Measurements from ENCODE around the gene CLEC2L. TPM values are rescaled to one million over a fixed set of nuclear protein-coding genes. Genes with fewer than 3 reads are reported as not detected.

Gene CLEC2L
- total RNA-seq, 1 donor from 2014 or later: not detected

DNA sequence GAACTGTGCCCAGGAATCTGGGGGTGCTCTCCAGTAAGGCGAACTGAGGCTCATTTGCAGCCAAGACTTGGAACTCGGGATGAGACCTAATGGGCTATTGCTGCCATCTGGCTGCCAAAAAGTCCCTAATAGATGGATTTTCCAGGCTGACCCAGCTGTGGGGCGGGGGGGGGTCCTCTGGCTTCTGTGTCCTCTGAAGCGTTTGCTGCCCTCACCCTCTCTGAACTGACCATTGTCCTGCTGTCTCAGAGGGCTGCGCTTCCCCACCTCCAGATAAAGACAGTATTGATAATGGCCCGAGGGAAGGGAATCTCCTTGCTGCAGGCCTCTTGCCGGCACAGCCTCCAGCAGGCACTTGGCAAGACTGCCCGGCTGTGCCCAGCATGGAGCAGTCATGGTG, 46.6 kb downstream of the CLEC2L start:
- intact Hi-C loops (cut with DNase I): no loop called here
- ATAC-seq: no peak
- DNase-seq (ENCODE audit: missing footprints): no peak

DNA sequence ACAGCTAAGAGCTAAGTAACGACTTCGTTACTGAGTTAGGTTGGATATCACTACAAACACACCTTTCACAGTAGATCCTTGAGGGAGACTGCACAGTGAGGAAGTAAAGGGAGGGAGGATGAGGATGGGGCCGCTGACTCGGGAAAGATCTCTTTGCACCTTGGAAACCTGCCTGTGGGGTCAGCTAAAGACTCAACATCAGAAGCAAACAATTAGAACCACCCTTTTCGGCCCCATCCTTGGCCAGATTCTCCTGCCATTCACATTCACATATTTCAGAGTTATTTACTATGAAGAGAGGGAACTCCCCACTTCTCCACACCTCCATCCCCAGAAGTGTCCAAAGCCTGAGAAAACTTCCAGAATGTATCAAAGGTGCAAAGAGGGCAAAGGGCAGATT, 47.1 kb downstream of the CLEC2L start:
- intact Hi-C loops (cut with DNase I): no loop called here

DNA sequence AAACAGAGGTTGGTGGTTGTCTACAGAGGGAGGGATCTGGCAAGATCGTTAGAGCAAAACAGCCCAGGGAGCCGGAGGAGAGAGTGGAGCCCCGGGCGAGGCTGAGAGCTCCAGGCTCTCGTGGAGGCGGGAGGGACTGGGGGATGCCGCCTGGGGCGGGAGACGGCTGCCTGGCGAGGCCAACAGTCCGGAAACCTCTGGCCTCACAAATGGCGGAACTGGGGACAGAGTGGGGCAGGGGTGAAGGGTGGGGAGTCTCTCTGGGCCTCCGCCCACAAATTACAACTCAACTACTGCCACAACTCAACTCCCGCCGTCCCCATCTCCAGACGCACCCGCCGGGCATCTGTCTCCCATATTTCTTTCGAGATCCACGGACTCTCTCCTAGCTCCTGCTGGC, 47.7 kb downstream of the CLEC2L start:
- ATAC-seq: no peak
- intact Hi-C loops (cut with DNase I): no loop called here
- DNase-seq (ENCODE audit: missing footprints): no peak

More for the DNA sequence above, 47.1 kb downstream of the CLEC2L start:
- no peak for DNase-seq (ENCODE audit: missing footprints)
- ATAC-seq: no peak

DNA sequence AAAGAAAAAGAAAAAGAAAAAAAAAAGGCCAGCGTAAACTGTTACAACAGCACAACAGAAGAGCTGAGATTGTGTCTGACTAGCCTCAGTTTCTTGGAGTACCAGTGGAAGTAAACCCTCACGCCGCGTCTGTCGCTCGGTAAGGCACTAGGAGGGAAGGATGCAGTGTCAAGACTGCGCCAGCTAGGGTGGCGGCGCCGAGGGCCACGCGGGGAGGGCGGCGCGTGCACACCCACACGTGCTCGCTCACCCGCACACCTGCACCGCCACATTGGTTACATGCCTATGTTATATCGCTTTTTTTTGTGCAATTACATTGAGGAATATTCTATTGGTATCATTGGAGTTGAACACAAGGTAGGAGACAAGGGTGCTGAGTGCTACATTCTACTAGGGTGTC, 48.2 kb downstream of the CLEC2L start:
- DNase-seq (ENCODE audit: missing footprints): no peak
- intact Hi-C loops (cut with DNase I): no loop called here

GRCh38 chr7:139572071-139572470, 48.6 kb downstream of the CLEC2L start:
- no peak for ATAC-seq
- intact Hi-C loops (cut with DNase I): no loop called here
- DNase-seq (ENCODE audit: missing footprints): no peak

More for the DNA sequence above, 48.2 kb downstream of the CLEC2L start:
- ATAC-seq: no peak

- DNase-seq (ENCODE audit: missing footprints) (no peak), ATAC-seq (no peak)
- intact Hi-C loops (cut with DNase I): no loop called here
These were observed 49.4 kb downstream of the CLEC2L start for GRCh38 chr7:139572704-139573385.

DNA sequence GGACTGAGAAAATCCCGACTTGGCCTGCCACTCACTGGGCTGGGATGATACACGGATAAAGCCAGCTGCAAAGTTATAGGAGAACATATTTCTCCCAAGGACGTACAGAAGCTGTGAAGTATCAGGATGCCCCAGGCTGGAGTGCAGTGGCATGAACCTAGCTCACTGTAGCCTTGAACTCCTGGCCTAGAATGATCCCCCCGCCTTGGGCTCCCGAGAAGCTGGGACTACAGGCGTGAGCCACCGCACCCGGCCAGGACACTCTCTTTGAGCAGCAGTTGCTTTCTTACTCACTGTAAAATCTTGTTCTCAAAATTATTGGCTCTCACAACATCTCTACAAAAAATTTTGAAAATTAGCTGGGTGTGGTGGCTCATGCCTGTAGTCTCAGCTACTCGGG, 50.4 kb downstream of the CLEC2L start:
- DNase-seq (ENCODE audit: missing footprints) (no peak), ATAC-seq (no peak)
- intact Hi-C loops (cut with DNase I): no loop called here

- DNase-seq (ENCODE audit: missing footprints) (no peak), ATAC-seq (peak; percentile 91)
- intact Hi-C loops (cut with DNase I): no loop called here
These were observed 51.3 kb downstream of the CLEC2L start for GRCh38 chr7:139574618-139575337.

GRCh38 chr7:139575338-139575680, 51.8 kb downstream of the CLEC2L start:
- DNase-seq (ENCODE audit: missing footprints): no peak
- ATAC-seq: no peak
- intact Hi-C loops (cut with DNase I): no loop called here

- ATAC-seq (no peak), DNase-seq (ENCODE audit: missing footprints) (no peak)
- intact Hi-C loops (cut with DNase I): no loop called here
These were observed 52.9 kb downstream of the CLEC2L start for GRCh38 chr7:139576179-139576973.

- DNase-seq (ENCODE audit: missing footprints): no peak
- intact Hi-C loops (cut with DNase I): no loop called here
These were observed 57.0 kb downstream of the CLEC2L start for GRCh38 chr7:139580435-139580834.

GRCh38 chr7:139582130-139582650, 58.7 kb downstream of the CLEC2L start:
- DNase-seq (ENCODE audit: missing footprints): no peak
- intact Hi-C loops (cut with DNase I): no loop called here
- ATAC-seq: no peak

More at GRCh38 chr7:139580435-139580834, 57.0 kb downstream of the CLEC2L start:
- ATAC-seq: no peak

GRCh38 chr7:139582671-139583155, 59.2 kb downstream of the CLEC2L start:
- ATAC-seq: no peak
- no peak for DNase-seq (ENCODE audit: missing footprints)
- intact Hi-C loops (cut with DNase I): no loop called here

DNA sequence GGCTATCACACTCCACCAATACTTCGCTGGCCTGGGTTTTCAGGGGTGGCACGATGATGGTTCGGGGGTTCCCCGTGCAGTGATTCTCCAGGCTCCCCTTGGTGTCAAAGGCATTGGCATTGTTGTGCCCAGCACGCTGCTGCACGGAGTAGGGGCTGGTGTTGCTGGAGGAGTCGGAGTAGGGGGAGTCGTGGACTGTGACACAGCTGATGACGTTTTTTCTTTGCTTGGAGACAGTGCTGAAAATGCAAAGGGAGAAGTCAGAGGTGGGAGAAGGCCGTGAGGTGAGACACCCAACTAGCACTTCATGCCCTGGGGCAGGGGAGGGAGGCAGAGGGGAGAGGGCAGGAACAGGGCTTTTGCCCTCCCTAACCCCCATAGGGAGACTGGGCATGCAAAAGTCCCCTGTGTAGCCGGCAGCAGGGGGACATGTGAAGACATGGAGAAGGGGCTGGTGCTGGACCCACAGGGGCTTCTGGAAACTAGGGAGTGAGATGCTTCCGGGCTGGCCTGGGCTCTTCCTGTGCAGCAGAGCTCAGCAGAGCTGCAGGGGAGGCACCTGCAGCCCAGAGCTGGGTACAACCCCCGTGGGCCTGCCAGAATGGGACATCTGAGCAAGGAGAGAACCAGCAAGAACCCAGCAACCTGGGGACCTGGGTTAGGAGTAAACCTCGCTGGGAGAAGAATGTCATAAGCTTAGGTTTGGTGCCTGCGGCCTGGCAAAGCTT, 60.5 kb downstream of the CLEC2L start:
- ATAC-seq (no peak), DNase-seq (ENCODE audit: missing footprints) (no peak)
- intact Hi-C loops (cut with DNase I): no loop called here

- ATAC-seq (no peak), DNase-seq (ENCODE audit: missing footprints) (no peak)
- intact Hi-C loops (cut with DNase I): no loop called here
These were observed 61.6 kb downstream of the CLEC2L start for GRCh38 chr7:139585042-139585441.

GRCh38 chr7:139586286-139586685, 62.8 kb downstream of the CLEC2L start:
- intact Hi-C loops (cut with DNase I): no loop called here
- ATAC-seq (no peak), DNase-seq (ENCODE audit: missing footprints) (no peak)

- intact Hi-C loops (cut with DNase I): no loop called here
- ATAC-seq: no peak
- no peak for DNase-seq (ENCODE audit: missing footprints)
These were observed 64.0 kb downstream of the CLEC2L start for GRCh38 chr7:139587535-139587934.

- DNase-seq (ENCODE audit: missing footprints) (no peak), ATAC-seq (peak; percentile 79)
- intact Hi-C loops (cut with DNase I): no loop called here
These were observed 65.1 kb downstream of the CLEC2L start for GRCh38 chr7:139588632-139589031.

- DNase-seq (ENCODE audit: missing footprints) (no peak), ATAC-seq (no peak)
- intact Hi-C loops (cut with DNase I): no loop called here
These were observed 66.0 kb downstream of the CLEC2L start for GRCh38 chr7:139589474-139589873.
